Heart left ventricle (tissue), 16 donors: ENCODE measurements around the gene SRR. TPM values are rescaled to one million over a fixed set of nuclear protein-coding genes. Genes with fewer than 3 reads are reported as not detected.

Experiments
- ATAC-seq, 4 donors: fragments of 200-7000 bp; cut with Tn5 transposase; one replicate each; pipeline ENCODE4 v1.9.1; 2020 to 2022; ENCODE audit warnings: moderate library complexity in 4 of 4, mild to moderate bottlenecking in 3 of 4, moderate number of reproducible peaks in 1 of 4
- DNase-seq, 5 donors: peaks; one replicate each; pipeline ENCODE4 v3.0.0-alpha.2; 2020
- H3K27ac ChIP-seq, 12 donors: fragments of 200-600 bp; sonication (generic) in 4 of 12; one replicate each; pipeline versions ENCODE4 v1.5.0 to v1.8.0; 2016 to 2022; ENCODE audit warnings: mild to moderate bottlenecking in 2 of 12
- H3K27me3 ChIP-seq, 9 donors: fragments of 200-600 bp; sonication (generic) in 2 of 9; one replicate each; pipeline versions ENCODE4 v1.5.1 to v1.8.0; 2016 to 2022; ENCODE audit warnings: mild to moderate bottlenecking in 3 of 9
- H3K36me3 ChIP-seq, 9 donors: fragments of 200-600 bp; sonication (generic) in 2 of 9; one replicate each; pipeline versions ENCODE4 v1.5.0 to v1.8.0; 2018 to 2022; ENCODE audit warnings: mild to moderate bottlenecking in 2 of 9
- H3K4me1 ChIP-seq, 12 donors: fragments of 200-600 bp; sonication (generic) in 4 of 12; one replicate each; pipeline versions ENCODE4 v1.5.0 to v1.8.0; 2016 to 2022; ENCODE audit warnings: mild to moderate bottlenecking in 3 of 12
- H3K4me3 ChIP-seq, 12 donors: fragments of 200-600 bp; sonication (generic) in 4 of 12; one replicate each; pipeline versions ENCODE4 v1.5.0 to v1.8.0; 2017 to 2022; ENCODE audit warnings: mild to moderate bottlenecking in 9 of 12, moderate library complexity in 4 of 12
- H3K9me3 ChIP-seq, 12 donors: fragments of 200-600 bp; sonication (generic) in 4 of 12; one replicate each; pipeline versions ENCODE4 v1.5.0 to v1.8.0; 2016 to 2022; ENCODE audit warnings: mild to moderate bottlenecking in 1 of 12
- POLR2A ChIP-seq, 2 donors: fragments of 450-650 bp; IDR thresholded peaks; one replicate each; pipeline ENCODE4 v1.6.1; 2017; ENCODE audit warnings: antibody characterized with exemption in 2 of 2, mild to moderate bottlenecking in 2 of 2, moderate library complexity in 2 of 2
- WGBS, 4 donors: extraction: QIAGEN DNeasy Blood & Tissue Kit in 2 of 4; methylation state at CpG; one replicate each; pipeline versions ENCODE4 v1.1.5 to v1.1.7; 2013 to 2018; 5-methylcytosine and 5-hydroxymethylcytosine counted together
- intact Hi-C, 10 donors: fragments of 100-400 bp; cut with DNase I; formaldehyde crosslinking; loops; one replicate each; pipeline versions ENCODE4 v1.11.1 to v1.14.2; 2022
- polyA plus RNA-seq, 2 donors: library from polyadenylated mRNA; stranded (reverse); fragments of 200-250 nt; gene quantifications; one replicate each; pipeline ENCODE4 v1.2.3, GENCODE V29; 2013
- total RNA-seq, 9 donors: library from RNA; depleted of rRNA in 2 of 9; stranded (reverse); fragments of >200 nt in 2 of 9; fragmentation: NEBNext Ultra II Directional in 3 of 9; extraction: Animal tissue kit (Norgen Biotek cat#: 25700) in 3 of 9; gene quantifications; one replicate each; pipeline versions ENCODE4 v1.1.0 to v1.2.4, GENCODE V29; 2016 to 2023
- TF ChIP-seq, protein P1 (sequence below), 12 donors: fragments of 200-600 bp; sonication (generic) in 4 of 12; IDR thresholded peaks; one replicate each; pipeline versions ENCODE4 v1.5.0 to v1.8.0; 2018 to 2022; ENCODE audit warnings: antibody characterized with exemption in 12 of 12, mild to moderate bottlenecking in 5 of 12
- donor health status: ischemic (EF 13 %, LVEDD 7.1; RV severe dilation, severe dysfunction).
- donor health status: healthy with polysubstance abuse.
- donor health status: DM: no; HTN: yes; CAD: no.
- donor health status: DM: no; HTN: no; CAD: no.
- donor health status: ischemic (EF 25% LVEDD 6.9; RV normal size, moderate dysfunction).
- donor health status: ischemic (EF 25% LVEDD 5.7; RV mildly dilated, moderate dysfunction).
- donor health status: healthy.
- donor health status: DM: yes; HTN: yes; CAD: no.
- donor health status: ischemic (EF 35%, LVEDD 5.7; RV mildly dilated, moderate dysfunction).
- donor health status: nonischemic (EF 11% LVEDD 7.7; RV severe dilation, severe dysfunction).
- donor health status: DM: yes; HTN: yes; CAD: no.
- donor health status: PGD.
- donor health status: ischemic (EF 29% LVEDD 5.4; RV normal size, mild dysfunction).
- donor health status: nonischemic (EF 23%, LVEDD 6.1; RV moderate dilation, normal function).

The SRR gene
- total and polyA plus RNA-seq, 11 donors: 2.9 to 19.7 (median 8.6) TPM

DNA sequence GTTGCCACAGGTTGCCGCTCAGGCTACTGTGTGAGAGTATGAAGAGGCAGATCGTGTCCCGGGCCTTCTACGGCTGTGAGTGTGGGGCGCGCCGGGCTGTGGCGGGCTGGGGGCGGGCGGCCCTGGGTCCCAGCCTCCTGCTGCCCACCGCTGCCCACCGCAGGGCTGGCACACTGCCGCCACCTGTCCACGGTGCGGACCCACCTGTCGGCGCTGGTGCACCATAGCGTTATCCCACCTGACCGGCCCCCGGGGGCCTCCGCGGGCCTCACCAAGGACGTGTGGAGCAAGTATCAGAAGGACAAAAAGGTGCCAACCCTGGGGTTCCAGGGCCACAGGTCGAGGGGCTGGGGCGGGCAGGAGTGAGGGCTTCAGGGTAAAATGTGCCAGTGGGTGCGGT lies 68.4 kb downstream of the SRR start:
- DNase-seq (peak in 1 of 5 donors; percentile 60), ATAC-seq (no peak)
- no peak overlapping the region for H3K4me3 ChIP-seq
- no peak overlapping the region for H3K27ac ChIP-seq
- H3K4me1 ChIP-seq: peaks cover 0 to 29% (median 15%) of the 10 kb centered on the region in 12 donors
- peaks cover 0 to 63% (median 47%) of the 10 kb centered on the region in 9 donors for H3K36me3 ChIP-seq
- no peaks in the 10 kb centered on the region for H3K27me3 ChIP-seq
- intact Hi-C loops: no loop called here
- TF ChIP-seq POLR2A (IDR thresholded peaks at IDR 0.05): no peak
- TF ChIP-seq, protein P1, sequence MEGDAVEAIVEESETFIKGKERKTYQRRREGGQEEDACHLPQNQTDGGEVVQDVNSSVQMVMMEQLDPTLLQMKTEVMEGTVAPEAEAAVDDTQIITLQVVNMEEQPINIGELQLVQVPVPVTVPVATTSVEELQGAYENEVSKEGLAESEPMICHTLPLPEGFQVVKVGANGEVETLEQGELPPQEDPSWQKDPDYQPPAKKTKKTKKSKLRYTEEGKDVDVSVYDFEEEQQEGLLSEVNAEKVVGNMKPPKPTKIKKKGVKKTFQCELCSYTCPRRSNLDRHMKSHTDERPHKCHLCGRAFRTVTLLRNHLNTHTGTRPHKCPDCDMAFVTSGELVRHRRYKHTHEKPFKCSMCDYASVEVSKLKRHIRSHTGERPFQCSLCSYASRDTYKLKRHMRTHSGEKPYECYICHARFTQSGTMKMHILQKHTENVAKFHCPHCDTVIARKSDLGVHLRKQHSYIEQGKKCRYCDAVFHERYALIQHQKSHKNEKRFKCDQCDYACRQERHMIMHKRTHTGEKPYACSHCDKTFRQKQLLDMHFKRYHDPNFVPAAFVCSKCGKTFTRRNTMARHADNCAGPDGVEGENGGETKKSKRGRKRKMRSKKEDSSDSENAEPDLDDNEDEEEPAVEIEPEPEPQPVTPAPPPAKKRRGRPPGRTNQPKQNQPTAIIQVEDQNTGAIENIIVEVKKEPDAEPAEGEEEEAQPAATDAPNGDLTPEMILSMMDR (IDR thresholded peaks at IDR 0.05): no peak
- 91 to 97% (median 96%) methylated on average over 17 to 26 of the region's 26 CpGs for WGBS, 4 donors
- H3K9me3 ChIP-seq: no peaks in the 10 kb centered on the region

DNA sequence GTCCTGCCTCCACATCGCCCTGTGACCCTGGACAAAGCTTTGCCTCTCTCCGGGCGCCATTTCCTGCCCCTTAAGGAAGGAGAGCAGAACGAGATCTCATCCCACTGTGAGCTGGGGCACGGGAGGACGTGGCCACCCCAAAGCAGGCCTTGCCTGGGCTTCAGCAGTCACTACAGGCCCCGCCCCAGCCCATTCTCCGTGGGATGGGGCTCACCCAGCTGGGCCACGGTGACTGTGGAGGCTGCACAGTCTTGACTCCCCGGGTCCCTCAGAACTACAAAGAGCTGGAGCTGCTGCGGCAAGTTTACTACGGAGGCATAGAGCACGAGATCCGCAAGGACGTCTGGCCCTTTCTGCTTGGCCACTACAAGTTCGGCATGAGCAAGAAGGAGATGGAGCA lies 68.9 kb downstream of the SRR start:
- Histone ChIP-seq H3K9me3 (no peaks in the 10 kb centered on the region), H3K4me1 (peaks cover 0 to 24% (median 13%) of the 10 kb centered on the region in 12 donors), H3K27ac (no peak overlapping the region), H3K36me3 (peaks cover 0 to 64% (median 52%) of the 10 kb centered on the region in 9 donors), H3K4me3 (no peak overlapping the region), H3K27me3 (no peaks in the 10 kb centered on the region)
- WGBS, 4 donors: 88 to 94% (median 93%) methylated on average over 13 to 16 of the region's 16 CpGs
- ATAC-seq: no peak
- TF ChIP-seq, protein P1 (IDR thresholded peaks at IDR 0.05): no peak
- no peak for TF ChIP-seq POLR2A (IDR thresholded peaks at IDR 0.05)
- DNase-seq: peak in 1 of 5 donors; percentile 60
- intact Hi-C loops: no loop called here

DNA sequence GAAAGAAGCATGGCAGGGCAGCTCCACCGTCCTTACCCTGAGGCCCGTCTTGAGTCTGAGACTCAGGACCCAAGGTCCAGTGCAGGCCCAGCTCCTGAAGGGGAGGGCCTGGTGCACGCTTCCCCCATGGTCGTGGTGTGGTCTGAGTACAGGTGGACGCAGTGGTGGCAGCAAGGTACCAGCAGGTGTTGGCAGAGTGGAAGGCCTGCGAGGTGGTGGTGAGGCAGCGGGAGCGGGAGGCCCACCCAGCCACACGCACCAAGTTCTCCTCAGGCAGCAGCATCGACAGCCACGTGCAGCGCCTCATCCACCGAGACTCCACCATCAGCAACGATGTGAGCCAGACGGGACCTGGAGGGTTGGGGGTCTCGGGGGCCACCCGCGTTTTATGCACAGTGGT lies 69.4 kb downstream of the SRR start:
- 94 to 98% (median 96%) methylated on average over 15 to 18 of the region's 18 CpGs for WGBS, 4 donors
- no peaks in the 10 kb centered on the region for H3K27me3 ChIP-seq
- H3K4me3 ChIP-seq: no peak overlapping the region
- H3K9me3 ChIP-seq: no peaks in the 10 kb centered on the region
- H3K4me1 ChIP-seq: peaks cover 0 to 19% (median 9%) of the 10 kb centered on the region in 12 donors
- H3K36me3 ChIP-seq: peaks cover 0 to 67% (median 56%) of the 10 kb centered on the region in 9 donors
- no peak for TF ChIP-seq POLR2A (IDR thresholded peaks at IDR 0.05)
- TF ChIP-seq, protein P1 (IDR thresholded peaks at IDR 0.05): no peak
- no peak overlapping the region for H3K27ac ChIP-seq
- intact Hi-C loops: no loop called here
- DNase-seq (no peak), ATAC-seq (no peak)

Other genes starting within 250 kb of the SRR start
- gene HIC1, start 248.8 kb upstream of the SRR start, total RNA-seq: 10 to 100 TPM in 7 of 9 donors, 1 to 10 TPM in 2; 8.9 to 29.6 (median 16.7) TPM
- gene HIC1, start 248.8 kb upstream of the SRR start, polyA plus RNA-seq: 10 to 100 TPM in 1 of 2 donors, 1 to 10 TPM in 1; 8.3 to 11.7 TPM
- gene SMG6, start 165 bp upstream of the SRR start, total RNA-seq: 10 to 100 TPM; 12.2 to 38.6 (median 22.1) TPM
- 10 to 100 TPM; 14.7 to 27.2 TPM for gene SMG6, start 165 bp upstream of the SRR start, polyA plus RNA-seq
- 10 to 100 TPM; 19.4 to 35.8 (median 22.3) TPM for gene TSR1, start 32.5 kb downstream of the SRR start, total RNA-seq
- gene TSR1, start 32.5 kb downstream of the SRR start, polyA plus RNA-seq: 10 to 100 TPM; 12.0 to 26.4 TPM
- gene SGSM2, start 33.6 kb downstream of the SRR start, total RNA-seq: 10 to 100 TPM; 17.0 to 33.8 (median 22.3) TPM
- 10 to 100 TPM; 19.3 to 35.1 TPM for gene SGSM2, start 33.6 kb downstream of the SRR start, polyA plus RNA-seq
- gene MNT, start 97.1 kb downstream of the SRR start, total RNA-seq: 10 to 100 TPM in 4 of 9 donors, 1 to 10 TPM in 5; 4.1 to 20.4 (median 9.8) TPM
- 10 to 100 TPM in 1 of 2 donors, 1 to 10 TPM in 1; 7.2 to 10.3 TPM for gene MNT, start 97.1 kb downstream of the SRR start, polyA plus RNA-seq
- 10 to 100 TPM; 13.9 to 32.0 (median 24.6) TPM for gene METTL16, start 207.9 kb downstream of the SRR start, total RNA-seq
- gene METTL16, start 207.9 kb downstream of the SRR start, polyA plus RNA-seq: 10 to 100 TPM; 15.2 to 24.3 TPM